Right lobe of liver (tissue), 4 donors: ENCODE measurements around the gene BCL2L1.

Experiments
- CTCF ChIP-seq, 4 donors: fragments of 200-600 bp in 3 of 4; fragments of 450-650 bp in 1 of 4; IDR thresholded peaks; one replicate each; pipeline versions ENCODE4 v1.5.1 to v1.8.0; 2016 to 2022; ENCODE audit warnings: antibody characterized with exemption in 4 of 4, mild to moderate bottlenecking in 2 of 4
- POLR2A ChIP-seq: fragments of 450-650 bp; IDR thresholded peaks from one replicate; pipeline ENCODE4 v1.6.1; 2017; ENCODE audit warnings: antibody characterized with exemption, mild to moderate bottlenecking
- donor health status: DM: no; HTN: no; CAD: no.
- donor health status: DM: no; HTN: no; CAD: no.
- donor health status: DM: no; HTN: yes; CAD: no.

- TF ChIP-seq CTCF (IDR thresholded peaks at IDR 0.05): no peak
- TF ChIP-seq POLR2A: no peak
Measured at GRCh38 chr20:31684153-31685015, 38.3 kb downstream of the BCL2L1 start.
